Mesothelial cell of epicardium (in vitro differentiated cells): ENCODE data around the gene CNTF. TPM values are rescaled to one million over a fixed set of nuclear protein-coding genes. Genes with fewer than 3 reads are reported as not detected.

Experiments used
- DNase-seq, 2 experiments: peaks; one replicate each; pipeline ENCODE4 v3.0.0; 2021; ENCODE audit warnings: low spot score in 2 of 2; ENCODE audit not compliant: unreplicated experiment in 2 of 2
- H3K27ac Mint-ChIP-seq: 2 replicates; pipeline ENCODE4 v1.8.0; 2021; ENCODE audit warnings: mixed read lengths
- H3K27me3 Mint-ChIP-seq: 2 replicates; pipeline ENCODE4 v1.8.0; 2021; ENCODE audit warnings: low read depth, mixed read lengths
- H3K36me3 Mint-ChIP-seq: 2 replicates; pipeline ENCODE4 v1.8.0; 2021; ENCODE audit warnings: mixed read lengths
- H3K4me1 Mint-ChIP-seq: 2 replicates; pipeline ENCODE4 v1.8.0; 2021; ENCODE audit warnings: mixed read lengths
- H3K4me3 Mint-ChIP-seq: 2 replicates; pipeline ENCODE4 v1.8.0; 2021; ENCODE audit warnings: mild to moderate bottlenecking, moderate library complexity, mixed read lengths
- H3K9me3 Mint-ChIP-seq: 2 replicates; pipeline ENCODE4 v1.8.0; 2021; ENCODE audit warnings: mixed read lengths
- total RNA-seq: library from RNA; stranded (reverse); gene quantifications from 3 replicates; pipeline ENCODE4 v1.2.1, GENCODE V29; 2021
- TF ChIP-seq, protein P1 (sequence below): fragments of 200-600 bp; sonication (generic); IDR thresholded peaks from one replicate; pipeline ENCODE4 v1.5.0; 2021; ENCODE audit warnings: antibody characterized with exemption; ENCODE audit not compliant: unreplicated experiment

CNTF gene
- total RNA-seq, 1 donor from 2014 or later, result 2.7 TPM

GRCh38 chr11:58640386-58641023, 18.0 kb downstream of the CNTF start:
- Mint-ChIP-seq H3K27ac (no peak overlapping the region), H3K4me3 (no peak overlapping the region), H3K9me3 (peaks cover 13% of the 10 kb centered on the region), H3K36me3 (no peaks in the 10 kb centered on the region), H3K4me1 (no peaks in the 10 kb centered on the region), H3K27me3 (peaks cover 12% of the 10 kb centered on the region)
- TF ChIP-seq, protein P1, sequence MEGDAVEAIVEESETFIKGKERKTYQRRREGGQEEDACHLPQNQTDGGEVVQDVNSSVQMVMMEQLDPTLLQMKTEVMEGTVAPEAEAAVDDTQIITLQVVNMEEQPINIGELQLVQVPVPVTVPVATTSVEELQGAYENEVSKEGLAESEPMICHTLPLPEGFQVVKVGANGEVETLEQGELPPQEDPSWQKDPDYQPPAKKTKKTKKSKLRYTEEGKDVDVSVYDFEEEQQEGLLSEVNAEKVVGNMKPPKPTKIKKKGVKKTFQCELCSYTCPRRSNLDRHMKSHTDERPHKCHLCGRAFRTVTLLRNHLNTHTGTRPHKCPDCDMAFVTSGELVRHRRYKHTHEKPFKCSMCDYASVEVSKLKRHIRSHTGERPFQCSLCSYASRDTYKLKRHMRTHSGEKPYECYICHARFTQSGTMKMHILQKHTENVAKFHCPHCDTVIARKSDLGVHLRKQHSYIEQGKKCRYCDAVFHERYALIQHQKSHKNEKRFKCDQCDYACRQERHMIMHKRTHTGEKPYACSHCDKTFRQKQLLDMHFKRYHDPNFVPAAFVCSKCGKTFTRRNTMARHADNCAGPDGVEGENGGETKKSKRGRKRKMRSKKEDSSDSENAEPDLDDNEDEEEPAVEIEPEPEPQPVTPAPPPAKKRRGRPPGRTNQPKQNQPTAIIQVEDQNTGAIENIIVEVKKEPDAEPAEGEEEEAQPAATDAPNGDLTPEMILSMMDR, result no peak
- no peak for DNase-seq

GRCh38 chr11:58641341-58641740, 18.9 kb downstream of the CNTF start:
- Mint-ChIP-seq H3K9me3 (peaks cover 17% of the 10 kb centered on the region), H3K27ac (no peak overlapping the region), H3K4me3 (no peak overlapping the region), H3K27me3 (peaks cover 12% of the 10 kb centered on the region), H3K4me1 (no peaks in the 10 kb centered on the region), H3K36me3 (no peaks in the 10 kb centered on the region)
- TF ChIP-seq, protein P1, result no peak
- no peak for DNase-seq

DNA sequence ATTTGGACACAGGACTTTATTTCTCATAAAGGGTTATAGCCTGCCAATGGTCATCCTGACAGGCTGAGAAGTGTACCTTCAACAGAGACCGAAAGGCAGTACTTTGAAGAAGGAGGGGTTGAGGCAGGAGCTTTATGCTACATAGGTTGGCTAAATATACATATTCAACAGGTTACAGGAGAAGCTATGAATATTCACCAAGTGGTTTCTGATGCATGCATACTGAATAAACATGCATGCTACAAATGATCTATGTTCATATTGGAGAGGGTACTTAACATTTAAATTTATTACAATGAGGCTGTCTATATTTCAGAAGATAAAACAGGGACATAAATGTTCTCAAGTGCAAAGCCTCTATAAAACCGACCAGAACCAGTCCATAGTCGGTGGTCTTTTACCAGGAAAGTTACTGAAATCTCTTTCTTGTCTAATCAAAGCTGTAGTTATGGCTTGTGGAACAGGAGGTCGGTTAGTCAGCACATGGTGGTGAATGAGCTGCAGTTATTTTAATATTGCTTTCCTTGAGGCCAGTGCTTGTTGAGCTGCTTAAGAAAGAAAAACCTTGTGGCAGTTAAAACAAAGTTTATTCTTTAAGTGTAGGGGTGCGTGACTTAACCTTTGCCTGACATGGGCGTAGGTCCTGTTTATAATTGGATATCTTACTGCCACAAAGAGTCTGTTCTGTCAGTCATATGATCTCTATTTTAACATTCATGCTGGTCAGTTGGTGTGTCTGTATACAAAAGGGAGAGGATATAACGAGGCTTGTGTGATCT, 19.5 kb downstream of the CNTF start:
- peaks cover 12% of the 10 kb centered on the region for H3K27me3 Mint-ChIP-seq
- H3K4me1 Mint-ChIP-seq, result no peaks in the 10 kb centered on the region
- no peak overlapping the region for H3K4me3 Mint-ChIP-seq
- TF ChIP-seq, protein P1, result no peak
- no peak for DNase-seq
- no peak overlapping the region for H3K27ac Mint-ChIP-seq
- H3K9me3 Mint-ChIP-seq, result peaks cover 21% of the 10 kb centered on the region
- no peaks in the 10 kb centered on the region for H3K36me3 Mint-ChIP-seq

- Mint-ChIP-seq H3K27me3 (peaks cover 9% of the 10 kb centered on the region), H3K4me1 (no peaks in the 10 kb centered on the region), H3K9me3 (peaks cover 21% of the 10 kb centered on the region), H3K27ac (no peak overlapping the region), H3K36me3 (no peaks in the 10 kb centered on the region), H3K4me3 (no peak overlapping the region)
- no peak for DNase-seq
- TF ChIP-seq, protein P1, result no peak
Measured at GRCh38 chr11:58645854-58646253, 23.4 kb downstream of the CNTF start.

- TF ChIP-seq, protein P1, result no peak
- no peak overlapping the region for H3K27ac Mint-ChIP-seq
- DNase-seq, result no peak
- H3K9me3 Mint-ChIP-seq, result peaks cover 21% of the 10 kb centered on the region
- peaks cover 11% of the 10 kb centered on the region for H3K27me3 Mint-ChIP-seq
- no peak overlapping the region for H3K4me3 Mint-ChIP-seq
- no peaks in the 10 kb centered on the region for H3K4me1 Mint-ChIP-seq
- no peaks in the 10 kb centered on the region for H3K36me3 Mint-ChIP-seq
Measured at GRCh38 chr11:58647141-58647699, 24.8 kb downstream of the CNTF start.
